ENCODE measurements around the gene BTN1A1. TPM values are rescaled to one million over a fixed set of nuclear protein-coding genes. Genes with fewer than 3 reads are reported as not detected.
A peak's percentile ranks its signal among the peaks of the same experiment; 100 is the strongest.
"Not testable (repeated sequence)": the region's sequence is repeated elsewhere in the genome, so short reads cannot be mapped to it uniquely, and the experiment has no call there.

Gene BTN1A1
- total and polyA plus RNA-seq, 4 donors, result 0.06 to 0.26 (median 0.06) TPM; not detected in 1

GRCh38 chr6:26520237-26520849, 20.2 kb downstream of the BTN1A1 start:
- Histone ChIP-seq H3K27me3 (ENCODE audit: control insufficient read depth in 3 of 3, insufficient read depth in 3 of 3, low read length in 2 of 3) (no peaks in the 10 kb centered on the region), H3K27ac (ENCODE audit: low read depth in 1 of 2, low read length in 1 of 2) (peak overlapping the region; percentile 26 to 83), H3K9me3 (ENCODE audit: control insufficient read depth in 4 of 4, insufficient read depth in 3 of 4, low read length in 3 of 4) (no peaks in the 10 kb centered on the region), H3K4me3 (no peak overlapping the region), H3K36me3 (ENCODE audit: control insufficient read depth in 4 of 4, insufficient read depth in 4 of 4, low read length in 4 of 4) (no peaks in the 10 kb centered on the region), H3K4me1 (ENCODE audit: control insufficient read depth in 5 of 5, insufficient read depth in 5 of 5, low read length in 5 of 5) (peaks cover 0 to 14% (median 2%) of the 10 kb centered on the region in 5 donors), H3K9ac (ENCODE audit: insufficient read depth in 1 of 2, low read length in 2 of 2) (peak overlapping the region in 1 of 2 donors; percentile 91)
- ATAC-seq (ENCODE audit: insufficient read depth, low FRiP score), result no peak
- no peak for TF ChIP-seq CTCF (IDR thresholded peaks at IDR 0.05; ENCODE audit: control extremely low read depth, extremely low read depth)
- 16 to 22% methylated on average over 16 to 21 of the region's 21 CpGs for WGBS, 2 donors
- DNase-seq, result peak in 1 of 3 donors; percentile 83

DNA sequence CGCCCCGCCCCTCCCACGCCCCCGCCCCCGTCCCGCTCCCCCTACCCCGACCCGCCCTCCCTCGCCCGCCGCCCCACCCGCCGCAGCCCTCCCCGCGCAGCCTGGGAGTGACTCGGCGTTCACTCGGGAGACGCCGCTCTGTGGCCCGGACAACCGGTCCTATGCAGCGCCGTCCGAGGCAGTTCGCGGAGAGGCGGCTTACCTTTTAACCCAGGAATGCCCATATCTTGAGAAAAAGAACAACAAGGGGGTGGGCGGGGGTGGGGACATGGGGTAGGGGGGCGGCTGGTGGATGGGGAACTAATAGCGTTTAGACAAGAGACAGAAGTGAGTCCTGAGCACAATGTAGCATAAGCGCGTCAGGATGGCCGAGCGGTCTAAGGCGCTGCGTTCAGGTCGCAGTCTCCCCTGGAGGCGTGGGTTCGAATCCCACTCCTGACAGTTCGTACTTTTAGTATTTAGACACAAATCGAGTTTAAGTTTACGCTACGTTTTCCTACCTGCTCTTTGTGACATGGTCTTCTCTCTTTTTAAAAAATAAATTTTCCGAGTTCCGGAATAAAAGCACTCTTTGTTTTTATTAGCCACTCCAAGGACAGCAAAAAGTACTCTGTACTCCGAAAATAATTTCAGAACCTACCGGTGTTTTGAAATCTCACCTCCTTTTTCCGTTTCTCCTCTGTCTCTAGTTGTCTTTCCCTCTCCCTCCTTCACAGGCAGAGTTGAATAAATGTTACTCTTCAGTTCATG, 20.9 kb downstream of the BTN1A1 start:
- DNase-seq, result peak; percentile 93 to 97 (median 96)
- Histone ChIP-seq H3K9me3 (ENCODE audit: control insufficient read depth in 4 of 4, insufficient read depth in 3 of 4, low read length in 3 of 4) (no peaks in the 10 kb centered on the region), H3K4me3 (peak overlapping the region; percentile 35), H3K4me1 (ENCODE audit: control insufficient read depth in 5 of 5, insufficient read depth in 5 of 5, low read length in 5 of 5) (peaks cover 0 to 14% (median 2%) of the 10 kb centered on the region in 5 donors), H3K9ac (ENCODE audit: insufficient read depth in 1 of 2, low read length in 2 of 2) (peak overlapping the region; percentile 86 to 97), H3K27me3 (ENCODE audit: control insufficient read depth in 3 of 3, insufficient read depth in 3 of 3, low read length in 2 of 3) (no peaks in the 10 kb centered on the region), H3K36me3 (ENCODE audit: control insufficient read depth in 4 of 4, insufficient read depth in 4 of 4, low read length in 4 of 4) (no peaks in the 10 kb centered on the region), H3K27ac (ENCODE audit: low read depth in 1 of 2, low read length in 1 of 2) (peak overlapping the region; percentile 97 to 99)
- peak; percentile 85 for ATAC-seq (ENCODE audit: insufficient read depth, low FRiP score)
- 0% methylated on average over 38 to 49 of the region's 49 CpGs for WGBS, 2 donors
- TF ChIP-seq CTCF (IDR thresholded peaks at IDR 0.05; ENCODE audit: control extremely low read depth, extremely low read depth), result no peak

DNA sequence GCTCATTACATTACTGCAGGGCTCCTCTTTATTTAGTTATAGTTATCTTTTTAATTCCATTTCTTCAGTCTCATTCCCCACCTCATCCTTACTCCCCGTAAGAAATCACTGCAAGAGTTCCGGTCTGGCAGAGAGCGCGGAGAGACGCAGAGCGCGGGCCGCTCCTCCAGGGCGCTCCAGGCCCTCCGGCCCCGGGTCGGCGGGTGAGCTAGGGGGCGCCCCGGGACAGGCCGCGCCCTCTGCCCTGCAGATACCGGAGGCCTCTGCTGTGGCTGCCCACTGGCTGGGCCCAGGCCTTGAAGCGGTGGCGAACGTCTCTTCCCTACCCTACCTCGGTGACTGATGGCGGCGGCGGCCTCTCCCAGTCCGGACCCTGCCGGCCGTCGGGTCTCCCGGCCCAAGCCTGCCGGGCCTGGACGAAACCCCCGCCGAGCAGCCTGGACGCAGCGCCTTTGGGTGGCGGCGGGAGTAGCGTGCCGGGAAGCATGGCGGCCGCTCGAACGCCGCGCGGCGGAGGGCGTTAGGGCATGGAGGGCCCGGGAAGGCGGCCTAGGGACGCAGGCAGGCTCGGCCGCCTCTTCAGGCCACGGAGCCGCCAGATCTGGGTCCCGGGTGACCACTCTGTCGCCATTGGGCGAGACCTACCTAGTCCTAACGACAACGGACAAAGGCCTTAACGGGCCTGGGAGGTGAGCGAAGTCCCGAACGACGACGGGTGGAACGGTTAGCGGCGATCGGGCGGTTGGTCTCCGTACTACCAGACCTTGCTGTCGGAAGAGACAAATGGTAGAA, 21.7 kb downstream of the BTN1A1 start:
- H3K9me3 ChIP-seq (ENCODE audit: control insufficient read depth in 4 of 4, insufficient read depth in 3 of 4, low read length in 3 of 4), result no peaks in the 10 kb centered on the region
- peaks cover 0 to 14% (median 2%) of the 10 kb centered on the region in 5 donors for H3K4me1 ChIP-seq (ENCODE audit: control insufficient read depth in 5 of 5, insufficient read depth in 5 of 5, low read length in 5 of 5)
- no peaks in the 10 kb centered on the region for H3K27me3 ChIP-seq (ENCODE audit: control insufficient read depth in 3 of 3, insufficient read depth in 3 of 3, low read length in 2 of 3)
- peak overlapping the region; percentile 97 to 99 for H3K27ac ChIP-seq (ENCODE audit: low read depth in 1 of 2, low read length in 1 of 2)
- no peaks in the 10 kb centered on the region for H3K36me3 ChIP-seq (ENCODE audit: control insufficient read depth in 4 of 4, insufficient read depth in 4 of 4, low read length in 4 of 4)
- peak; percentile 16 for TF ChIP-seq CTCF (IDR thresholded peaks at IDR 0.05; ENCODE audit: control extremely low read depth, extremely low read depth)
- WGBS, 2 donors, result 4 to 6% methylated on average over 74 of the region's 74 CpGs
- H3K4me3 ChIP-seq, result peak overlapping the region; percentile 57
- peak overlapping the region; percentile 86 to 97 for H3K9ac ChIP-seq (ENCODE audit: insufficient read depth in 1 of 2, low read length in 2 of 2)
- DNase-seq (peak; percentile 83 to 87 (median 85)), ATAC-seq (ENCODE audit: insufficient read depth, low FRiP score) (peak; percentile 93)

DNA sequence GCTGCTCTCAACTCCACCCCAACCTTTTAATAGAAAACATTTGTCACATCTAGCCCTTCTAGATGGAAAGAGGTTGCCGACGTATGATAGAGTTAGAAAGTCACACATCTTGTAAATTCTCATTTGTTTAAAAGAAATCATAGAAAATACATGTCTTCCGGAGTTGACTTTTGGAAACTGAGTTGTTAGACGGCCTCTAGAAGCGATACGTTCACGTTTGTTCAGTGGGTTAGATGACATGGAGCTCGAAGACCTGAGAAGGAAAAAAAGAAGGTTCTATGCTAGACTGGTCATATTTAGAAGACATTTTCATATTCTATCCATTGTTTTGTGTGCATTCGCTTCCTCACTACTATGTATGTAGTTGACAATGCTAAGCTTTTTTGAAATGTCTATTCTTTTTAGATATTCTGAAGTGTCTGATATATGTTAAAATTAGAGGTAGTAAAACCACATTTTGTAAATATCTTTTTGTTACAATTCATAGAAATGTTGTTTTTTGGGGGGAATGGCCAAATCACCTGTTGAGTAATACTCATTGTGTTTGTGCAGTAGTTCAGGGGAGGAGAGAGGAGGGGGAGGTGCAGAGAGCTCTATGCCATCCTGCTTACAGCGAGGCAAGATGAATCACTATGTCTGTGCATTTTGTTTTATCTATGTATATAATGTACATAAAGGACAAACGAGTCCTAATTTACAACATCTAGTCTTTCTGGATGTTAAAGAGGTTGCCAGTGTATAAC, 22.6 kb downstream of the BTN1A1 start:
- H3K36me3 ChIP-seq (ENCODE audit: control insufficient read depth in 4 of 4, insufficient read depth in 4 of 4, low read length in 4 of 4); ATAC-seq (ENCODE audit: insufficient read depth, low FRiP score); H3K4me3 ChIP-seq; H3K9me3 ChIP-seq (ENCODE audit: control insufficient read depth in 4 of 4, insufficient read depth in 3 of 4, low read length in 3 of 4); H3K27me3 ChIP-seq (ENCODE audit: control insufficient read depth in 3 of 3, insufficient read depth in 3 of 3, low read length in 2 of 3): not testable (repeated sequence)
- peak in 2 of 3 donors; percentile 36 to 45 for DNase-seq
- peak overlapping the region; percentile 86 to 97 for H3K9ac ChIP-seq (ENCODE audit: insufficient read depth in 1 of 2, low read length in 2 of 2)
- WGBS, 2 donors, result 64 to 67% methylated on average over 11 of the region's 11 CpGs
- peak overlapping the region; percentile 97 to 99 for H3K27ac ChIP-seq (ENCODE audit: low read depth in 1 of 2, low read length in 1 of 2)
- H3K4me1 ChIP-seq (ENCODE audit: control insufficient read depth in 5 of 5, insufficient read depth in 5 of 5, low read length in 5 of 5), result peaks cover 0 to 14% (median 2%) of the 10 kb centered on the region in 5 donors

DNA sequence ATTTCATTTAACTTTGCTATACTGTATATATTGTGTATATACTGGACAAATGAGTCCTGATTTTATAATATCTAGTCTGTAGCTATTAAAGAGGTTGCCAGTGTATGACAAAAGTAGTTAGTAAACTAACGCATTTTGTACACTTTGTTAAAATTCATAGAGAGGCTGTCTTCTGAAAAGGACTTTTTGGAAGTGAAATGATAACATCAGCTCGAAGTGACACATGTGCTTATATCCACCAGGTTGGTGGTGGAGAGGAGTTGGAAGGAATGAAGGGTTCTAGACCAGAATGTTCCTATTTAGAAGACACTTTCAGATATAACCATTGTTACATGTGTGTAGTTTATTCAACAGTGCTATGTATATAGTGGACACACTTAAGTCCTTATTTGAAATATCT, 24.2 kb downstream of the BTN1A1 start:
- H3K4me1 ChIP-seq (ENCODE audit: control insufficient read depth in 5 of 5, insufficient read depth in 5 of 5, low read length in 5 of 5), result peaks cover 0 to 14% (median 2%) of the 10 kb centered on the region in 5 donors
- not testable (repeated sequence) for H3K27ac ChIP-seq (ENCODE audit: low read depth in 1 of 2, low read length in 1 of 2); H3K9me3 ChIP-seq (ENCODE audit: control insufficient read depth in 4 of 4, insufficient read depth in 3 of 4, low read length in 3 of 4); DNase-seq; H3K4me3 ChIP-seq; ATAC-seq (ENCODE audit: insufficient read depth, low FRiP score); H3K36me3 ChIP-seq (ENCODE audit: control insufficient read depth in 4 of 4, insufficient read depth in 4 of 4, low read length in 4 of 4); H3K27me3 ChIP-seq (ENCODE audit: control insufficient read depth in 3 of 3, insufficient read depth in 3 of 3, low read length in 2 of 3); H3K9ac ChIP-seq (ENCODE audit: insufficient read depth in 1 of 2, low read length in 2 of 2)
- 95% methylated on average over 2 of the region's 2 CpGs for WGBS, 2 donors

Measured in lung (tissue), 12 donors.